Renal cortical epithelial cell (primary cell): ENCODE data around the gene ATAD3C. TPM values are rescaled to one million over a fixed set of nuclear protein-coding genes. Genes with fewer than 3 reads are reported as not detected.

Source experiments
- DNase-seq: peaks from one replicate; pipeline ENCODE4 v3.0.0-alpha.2; 2011; ENCODE audit warnings: low read depth
- total RNA-seq: library from RNA; depleted of rRNA; stranded (reverse); fragments of >200 nt; gene quantifications from 2 replicates; pipeline ENCODE4 v1.2.3, GENCODE V29; 2014

The ATAD3C gene
- total RNA-seq, 1 donor from 2014 or later, result 5.2 TPM

DNA sequence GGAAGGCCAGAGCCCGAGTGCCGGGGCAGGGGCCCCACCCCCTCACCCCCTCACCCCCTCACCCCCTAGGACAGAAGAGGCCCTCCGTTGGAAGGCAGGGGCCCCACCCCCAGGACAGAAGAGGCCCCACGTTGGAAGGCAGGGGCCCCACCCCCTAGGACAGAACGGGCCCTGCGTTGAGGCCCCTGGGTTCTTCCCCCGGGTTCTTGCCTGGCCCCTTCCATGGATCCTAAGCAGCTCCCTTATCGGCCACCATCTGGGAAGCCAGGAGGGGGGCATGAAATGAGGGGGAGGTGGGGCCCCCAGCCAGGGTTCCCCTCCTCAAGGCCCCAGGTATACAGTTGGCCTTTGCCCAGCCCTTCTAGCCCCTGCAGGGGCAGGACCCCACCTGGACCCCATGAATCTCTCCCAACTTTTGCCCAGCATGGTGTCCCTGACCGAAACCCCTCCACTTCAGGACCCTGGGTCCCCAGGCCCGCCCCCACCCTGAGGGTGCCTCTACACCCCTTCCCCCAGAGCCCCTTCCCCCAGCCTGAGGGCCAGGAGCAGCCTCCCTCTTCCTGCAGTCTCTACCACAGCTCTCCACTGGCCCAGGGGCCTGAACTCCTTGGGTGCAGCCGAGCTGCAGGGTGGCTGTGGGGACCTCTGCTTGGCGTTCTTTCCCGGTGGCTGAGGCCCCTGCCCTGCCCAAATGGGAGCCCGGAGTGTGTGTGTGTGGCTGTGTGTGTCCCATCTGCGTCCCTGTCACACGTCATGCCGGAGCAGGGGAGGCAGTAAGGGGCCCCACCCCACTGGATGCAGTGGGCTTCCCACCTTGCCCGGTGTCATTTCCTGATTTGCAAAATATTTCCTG lies 18.3 kb upstream of the ATAD3C start:
- DNase-seq, result no peak

DNA sequence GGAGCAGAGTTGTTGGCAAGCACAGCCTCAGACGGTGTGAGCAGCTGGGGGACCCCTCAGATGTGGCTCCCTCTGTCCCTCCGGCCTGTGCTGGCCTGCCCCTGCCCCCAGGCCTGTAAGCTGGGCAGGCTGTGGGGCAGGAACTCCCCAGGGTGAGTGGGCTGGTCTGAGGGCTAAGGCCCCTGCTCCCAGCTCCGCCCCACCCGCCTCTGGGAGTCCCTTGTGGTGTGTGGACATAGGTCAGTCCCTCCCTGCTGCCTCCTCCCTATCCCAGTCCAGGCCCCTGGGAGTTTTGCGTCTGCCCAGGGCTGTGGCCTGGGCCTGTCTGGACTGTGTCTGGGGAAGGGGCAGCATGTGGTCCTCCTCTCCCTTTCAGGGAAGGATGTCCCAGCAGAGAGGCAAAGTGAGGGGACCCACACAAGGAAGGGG lies 17.6 kb upstream of the ATAD3C start:
- no peak for DNase-seq

GRCh38 chr1:1432274-1432950 lies 17.1 kb upstream of the ATAD3C start:
- no peak for DNase-seq

- peak; percentile 26 for DNase-seq
Measured at GRCh38 chr1:1432951-1433803, 16.3 kb upstream of the ATAD3C start.

DNA sequence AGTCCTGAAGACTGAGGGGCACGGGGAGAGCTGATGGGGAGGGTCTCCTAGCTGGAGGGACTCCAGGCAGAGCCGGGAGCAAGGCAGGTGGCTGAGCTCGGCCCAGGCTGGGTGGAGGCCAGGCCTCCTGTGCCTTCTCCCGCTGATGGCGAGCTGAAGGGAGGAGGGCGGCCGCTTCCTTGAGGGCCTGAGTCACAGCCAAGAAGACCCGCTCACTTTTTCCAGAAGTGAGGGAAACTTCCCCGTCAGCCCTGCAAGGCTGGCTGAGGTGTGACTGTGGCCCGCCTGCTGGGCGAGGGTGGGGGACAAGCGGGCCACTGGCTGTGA lies 15.7 kb upstream of the ATAD3C start:
- DNase-seq, result peak; percentile 17

GRCh38 chr1:1434131-1434823 lies 15.2 kb upstream of the ATAD3C start:
- DNase-seq, result no peak

DNA sequence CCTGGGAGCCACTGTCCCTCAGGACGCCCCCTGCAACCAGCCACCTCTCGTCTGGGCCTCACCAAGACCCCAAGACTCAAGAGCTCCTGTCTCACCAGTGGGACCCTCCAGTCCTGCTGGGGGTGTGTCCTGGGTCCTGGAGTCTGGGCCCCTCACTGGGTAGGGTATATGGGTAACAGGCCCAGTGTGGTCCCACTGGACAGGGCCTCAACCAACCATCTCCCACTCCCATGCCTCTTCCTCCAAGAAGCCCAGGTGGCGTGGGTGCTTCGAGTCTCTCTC lies 14.7 kb upstream of the ATAD3C start:
- no peak for DNase-seq

DNA sequence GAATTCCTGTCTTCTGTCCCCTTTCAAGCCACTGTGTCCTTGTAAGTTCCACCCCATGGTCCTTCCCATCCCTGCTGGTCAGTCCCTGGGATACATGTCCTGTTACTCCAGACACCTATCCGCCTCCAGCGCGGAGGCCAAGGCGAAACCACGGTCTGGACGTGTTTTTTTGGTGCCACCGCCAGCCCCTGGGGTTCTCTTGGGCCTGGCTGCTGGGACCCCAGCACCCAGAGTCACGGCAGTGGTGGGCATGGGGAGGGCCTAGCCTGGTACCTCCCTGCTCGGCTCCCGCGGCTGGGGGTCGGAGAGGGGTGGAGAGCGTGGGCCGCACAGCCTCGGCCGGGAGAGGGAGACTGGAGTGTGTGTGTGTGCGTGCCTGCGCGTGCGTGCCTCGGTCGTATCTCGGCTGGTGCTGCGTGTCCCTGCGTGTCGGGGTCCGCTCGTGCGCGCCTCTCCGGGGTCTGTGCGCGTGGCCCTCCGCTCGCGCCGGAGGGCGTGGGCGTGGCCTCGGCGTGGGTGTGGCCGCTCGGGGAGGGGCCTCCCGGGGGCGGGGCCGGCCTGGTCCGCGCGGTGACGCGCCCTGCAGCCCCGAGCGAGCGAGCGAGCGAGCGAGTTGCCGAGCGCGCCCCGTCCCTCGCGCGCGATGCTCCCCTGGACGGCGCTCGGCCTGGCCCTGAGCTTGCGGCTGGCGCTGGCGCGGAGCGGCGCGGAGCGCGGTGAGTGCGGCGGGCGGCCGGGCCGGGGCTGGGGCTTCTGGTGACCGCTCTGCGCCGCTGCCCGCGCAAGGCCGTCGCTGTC lies 14.2 kb upstream of the ATAD3C start, which contains the start of gene VWA1:
VWA1 (plus strand) TSS at position 585 of the 798 bp plus-strand sequence; CDS start at position 644, 59 bp downstream.
- no peak for DNase-seq

- no peak for DNase-seq
Measured at GRCh38 chr1:1435911-1436629, 13.4 kb upstream of the ATAD3C start.

- no peak for DNase-seq
Measured at GRCh38 chr1:1436630-1437032, 12.9 kb upstream of the ATAD3C start.

DNA sequence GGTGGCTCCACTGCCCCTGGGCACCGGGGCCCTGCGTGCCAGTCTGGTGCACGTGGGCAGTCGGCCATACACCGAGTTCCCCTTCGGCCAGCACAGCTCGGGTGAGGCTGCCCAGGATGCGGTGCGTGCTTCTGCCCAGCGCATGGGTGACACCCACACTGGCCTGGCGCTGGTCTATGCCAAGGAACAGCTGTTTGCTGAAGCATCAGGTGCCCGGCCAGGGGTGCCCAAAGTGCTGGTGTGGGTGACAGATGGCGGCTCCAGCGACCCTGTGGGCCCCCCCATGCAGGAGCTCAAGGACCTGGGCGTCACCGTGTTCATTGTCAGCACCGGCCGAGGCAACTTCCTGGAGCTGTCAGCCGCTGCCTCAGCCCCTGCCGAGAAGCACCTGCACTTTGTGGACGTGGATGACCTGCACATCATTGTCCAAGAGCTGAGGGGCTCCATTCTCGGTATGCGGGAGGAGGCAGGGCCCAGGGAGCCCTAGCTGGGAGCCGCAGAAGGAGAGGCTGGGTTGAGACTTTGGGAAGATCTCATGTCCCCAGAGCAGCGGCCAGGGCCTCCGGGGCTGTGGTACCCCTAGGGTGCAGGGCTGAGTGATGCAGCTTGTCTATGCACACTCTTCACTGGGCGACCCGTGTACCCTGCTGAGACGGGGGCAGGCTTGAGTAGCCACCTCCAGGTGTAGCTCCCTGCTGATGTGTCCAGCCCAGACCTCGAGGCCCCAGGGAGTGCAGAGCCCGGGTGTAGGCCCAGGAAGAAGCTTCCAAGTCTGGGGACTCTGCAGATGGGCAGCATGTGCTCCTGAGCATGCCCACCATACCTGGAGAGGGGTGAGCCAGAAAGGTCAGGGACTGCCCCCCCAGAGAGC lies 12.2 kb upstream of the ATAD3C start:
- DNase-seq, result no peak

DNA sequence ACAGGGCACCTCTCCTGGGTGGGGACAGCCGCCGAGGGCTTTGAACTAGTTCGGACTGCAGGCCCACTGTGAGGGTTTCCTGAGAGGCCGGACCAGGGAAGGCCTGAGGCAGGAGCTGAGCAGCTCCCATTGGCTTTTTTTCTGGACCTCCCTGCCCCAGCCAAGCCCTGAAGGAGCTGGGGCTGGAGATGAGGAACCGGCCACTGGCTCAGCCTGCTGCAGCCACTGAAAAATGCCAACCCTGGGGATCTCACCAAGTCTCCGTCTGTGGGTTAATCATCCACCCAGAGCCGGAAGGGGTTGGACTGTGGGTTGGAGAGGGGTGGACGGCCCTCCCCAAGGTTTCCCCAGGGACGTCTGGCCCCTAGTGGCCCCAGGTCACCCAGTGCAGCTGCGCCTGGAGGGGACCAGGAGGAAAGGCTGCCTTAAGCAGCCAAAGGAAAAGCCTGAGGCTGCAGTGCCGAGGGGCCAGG lies 11.5 kb upstream of the ATAD3C start:
- DNase-seq, result peak; percentile 84

- DNase-seq, result no peak
Measured at GRCh38 chr1:1438531-1439381, 10.7 kb upstream of the ATAD3C start.

- DNase-seq, result no peak
Measured at GRCh38 chr1:1439546-1440261, 9.8 kb upstream of the ATAD3C start.

GRCh38 chr1:1440262-1441001 lies 9.1 kb upstream of the ATAD3C start:
- DNase-seq, result no peak

- no peak for DNase-seq
Measured at GRCh38 chr1:1441002-1441888, 8.2 kb upstream of the ATAD3C start.
